Measurements from ENCODE around the gene NAA35. TPM values are rescaled to one million over a fixed set of nuclear protein-coding genes. Genes with fewer than 3 reads are reported as not detected.

NAA35 gene
- total and polyA plus RNA-seq, 2 of the 8 experiments (the other 6 are each of a cell fraction or from before 2014, with no cell fraction given) = 12.9 to 35.2 TPM

DNA sequence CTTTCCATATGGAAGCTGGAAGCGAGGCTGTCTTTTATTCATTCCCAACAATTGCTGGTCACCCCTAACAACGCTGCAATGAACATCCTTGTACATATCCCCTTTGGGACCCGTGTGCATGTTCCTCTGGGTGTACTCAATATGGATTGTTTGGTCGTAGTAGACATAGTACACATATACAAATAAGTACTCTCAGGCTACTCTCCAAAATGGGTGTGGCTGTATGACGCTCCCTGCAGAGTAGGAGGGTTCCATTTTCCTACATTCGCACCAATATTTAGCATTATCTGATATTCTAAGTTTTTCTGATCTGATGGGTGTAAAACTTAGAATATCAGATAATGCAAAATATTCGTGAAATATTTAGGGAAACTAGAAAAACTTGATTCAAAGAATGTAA lies 23.2 kb upstream of the NAA35 start:
- Histone ChIP-seq H3K4me2 (ENCODE audit: insufficient read depth in 1 of 2, low read depth in 2 of 2, low read length in 2 of 2) (no peak overlapping the region), H3K27me3 (replicated peaks in 1 of 4; ENCODE audit: control insufficient read depth in 3 of 4, extremely low read depth in 1 of 4, insufficient read depth in 3 of 4, low read length in 3 of 4) (no peaks in the 10 kb centered on the region), H3K9ac (replicated peaks in 1 of 4; ENCODE audit: extremely low read depth in 1 of 4, low read depth in 3 of 4, low read length in 3 of 4) (no peak overlapping the region), H3K27ac (ENCODE audit: low read depth, low read length) (no peak overlapping the region), H2BK15ac (ENCODE audit: low read length) (no peak overlapping the region), H3K18ac (ENCODE audit: extremely low read depth, low read length) (no peak overlapping the region), H4K91ac (replicated peaks; ENCODE audit: insufficient read length, low read length) (no peak overlapping the region), H3K79me1 (ENCODE audit: low read depth, low read length) (no peaks in the 10 kb centered on the region), H3K9me3 (ENCODE audit: insufficient read depth in 2 of 2, low read depth in 1 of 2, low read length in 1 of 2) (no peaks in the 10 kb centered on the region), H3K79me2 (ENCODE audit: control insufficient read depth in 1 of 2, insufficient read depth in 2 of 2, low read length in 2 of 2) (no peaks in the 10 kb centered on the region), H2AK5ac (ENCODE audit: low read depth, low read length) (no peak overlapping the region), H3K23ac (ENCODE audit: insufficient read length) (no peak overlapping the region), H2BK12ac (ENCODE audit: low read depth, low read length) (no peak overlapping the region), H3K56ac (replicated peaks; ENCODE audit: insufficient read length, low read depth, low read length) (no peak overlapping the region), H4K20me1 (replicated peaks in 1 of 2; ENCODE audit: control insufficient read depth in 1 of 2, insufficient read depth in 2 of 2, low read length in 2 of 2) (no peaks in the 10 kb centered on the region), H2BK20ac (ENCODE audit: low read length) (no peak overlapping the region), H3K4ac (replicated peaks; ENCODE audit: insufficient read length, low read depth, low read length) (no peak overlapping the region), H2AFZ (ENCODE audit: low read length) (no peak overlapping the region), H2BK5ac (ENCODE audit: low read depth, low read length) (no peak overlapping the region), H3K23me2 (ENCODE audit: low read depth, low read length) (no peaks in the 10 kb centered on the region), H4K8ac (ENCODE audit: extremely low read depth, insufficient read depth, low read length) (no peak overlapping the region), H3K14ac (ENCODE audit: insufficient read length) (no peak overlapping the region), H3K4me1 (replicated peaks in 1 of 4; ENCODE audit: control insufficient read depth in 3 of 4, insufficient read depth in 4 of 4, low read length in 3 of 4) (no peaks in the 10 kb centered on the region), H4K5ac (ENCODE audit: insufficient read length, low read depth, low read length) (no peak overlapping the region), H3K36me3 (ENCODE audit: control insufficient read depth in 2 of 4, insufficient read depth in 4 of 4, low read length in 3 of 4) (no peaks in the 10 kb centered on the region), H3K4me3 (ENCODE audit: extremely low read depth in 1 of 4, insufficient read depth in 2 of 4, low read depth in 3 of 4, low read length in 4 of 4) (no peak overlapping the region), H2BK120ac (replicated peaks; ENCODE audit: low read depth, low read length) (no peak overlapping the region)
- DNase-seq (ENCODE audit: low read depth in 1 of 2, low spot score in 2 of 2) (no peak), FAIRE-seq (no peak)
- ChIA-PET CTCF (ENCODE audit: partially characterized antibody) (no interaction called here), POLR2A (ENCODE audit: partially characterized antibody) (no interaction called here)
- 94% methylated on average over 7 of the region's 7 CpGs; no CpG with 5 or more reads in 1 of the 2 experiments for WGBS, 2 experiments (ENCODE audit: extremely low coverage in 1 of 2, insufficient coverage in 1 of 2, insufficient read length in 1 of 2, insufficient replicate concordance in 2 of 2, low coverage in 1 of 2, low lambda C conversion rate in 2 of 2, missing lambda C conversion rate in 1 of 2)
- TF ChIP-seq, protein P1, sequence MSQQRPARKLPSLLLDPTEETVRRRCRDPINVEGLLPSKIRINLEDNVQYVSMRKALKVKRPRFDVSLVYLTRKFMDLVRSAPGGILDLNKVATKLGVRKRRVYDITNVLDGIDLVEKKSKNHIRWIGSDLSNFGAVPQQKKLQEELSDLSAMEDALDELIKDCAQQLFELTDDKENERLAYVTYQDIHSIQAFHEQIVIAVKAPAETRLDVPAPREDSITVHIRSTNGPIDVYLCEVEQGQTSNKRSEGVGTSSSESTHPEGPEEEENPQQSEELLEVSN (IDR thresholded peaks at IDR 0.05) = no peak
- no peak for TF ChIP-seq RBBP5 (IDR thresholded peaks at IDR 0.05; ENCODE audit: borderline replicate concordance, low read depth, low read length)
- no peak for TF ChIP-seq SAP30 (IDR thresholded peaks at IDR 0.05; ENCODE audit: insufficient read depth, insufficient replicate concordance, low read length)
